Measurements from ENCODE around the gene TAF3.

The TAF3 gene

GRCh38 chr10:8004469-8005000 lies 186.2 kb downstream of the TAF3 start:
- FAIRE-seq (no peak), DNase-seq (ENCODE audit: insufficient read length, low spot score) (no peak)
- no peak for TF ChIP-seq CTCF (IDR thresholded peaks at IDR 0.05; ENCODE audit: insufficient read depth, missing control alignments)

GRCh38 chr10:8006274-8006999 lies 188.1 kb downstream of the TAF3 start:
- TF ChIP-seq CTCF (IDR thresholded peaks at IDR 0.05; ENCODE audit: insufficient read depth, missing control alignments), result no peak
- FAIRE-seq, result no peak

GRCh38 chr10:8009031-8009430 lies 190.7 kb downstream of the TAF3 start:
- TF ChIP-seq CTCF (IDR thresholded peaks at IDR 0.05; ENCODE audit: insufficient read depth, missing control alignments), result no peak
- no peak for FAIRE-seq

More at GRCh38 chr10:8006274-8006999, 188.1 kb downstream of the TAF3 start:
- DNase-seq (ENCODE audit: insufficient read length, low spot score), result no peak

GRCh38 chr10:8013006-8013405 lies 194.7 kb downstream of the TAF3 start:
- FAIRE-seq, result no peak
- TF ChIP-seq CTCF (IDR thresholded peaks at IDR 0.05; ENCODE audit: insufficient read depth, missing control alignments), result no peak
- no peak for DNase-seq (ENCODE audit: insufficient read length, low spot score)

More at GRCh38 chr10:8009031-8009430, 190.7 kb downstream of the TAF3 start:
- DNase-seq (ENCODE audit: insufficient read length, low spot score), result no peak

GRCh38 chr10:8013619-8014018 lies 195.3 kb downstream of the TAF3 start:
- no peak for FAIRE-seq
- DNase-seq (ENCODE audit: insufficient read length, low spot score), result no peak
- no peak for TF ChIP-seq CTCF (IDR thresholded peaks at IDR 0.05; ENCODE audit: insufficient read depth, missing control alignments)

GRCh38 chr10:8014649-8015048 lies 196.3 kb downstream of the TAF3 start:
- TF ChIP-seq CTCF (IDR thresholded peaks at IDR 0.05; ENCODE audit: insufficient read depth, missing control alignments), result no peak
- no peak for DNase-seq (ENCODE audit: insufficient read length, low spot score)
- FAIRE-seq, result no peak

- FAIRE-seq (no peak), DNase-seq (ENCODE audit: insufficient read length, low spot score) (no peak)
- TF ChIP-seq CTCF (IDR thresholded peaks at IDR 0.05; ENCODE audit: insufficient read depth, missing control alignments), result no peak
These were observed 199.0 kb downstream of the TAF3 start for GRCh38 chr10:8017277-8017676.

Data from D721Med (cell line).